ENCODE results near the gene ADAM30. TPM values are rescaled to one million over a fixed set of nuclear protein-coding genes. Genes with fewer than 3 reads are reported as not detected.

Gene ADAM30
- total RNA-seq, 2 donors from 2014 or later = not detected

- Histone ChIP-seq H3K9ac (ENCODE audit: low read depth in 2 of 2, low read length in 2 of 2) (no peak overlapping the region), H3K36me3 (no peaks in the 10 kb centered on the region), H3K27me3 (no peaks in the 10 kb centered on the region), H3K9me3 (no peaks in the 10 kb centered on the region), H3K4me1 (no peaks in the 10 kb centered on the region), H3K27ac (no peak overlapping the region), H3K4me3 (no peak overlapping the region)
- no peak for DNase-seq
- no peak for TF ChIP-seq CTCF (IDR thresholded peaks at IDR 0.05)
- intact Hi-C loops (cut with DNase I) = no loop called here
Measured at GRCh38 chr1:119898981-119899720, 2.8 kb upstream of the ADAM30 start.

GRCh38 chr1:119898530-119898929 lies 2.2 kb upstream of the ADAM30 start:
- TF ChIP-seq CTCF (IDR thresholded peaks at IDR 0.05) = no peak
- Histone ChIP-seq H3K9me3 (no peaks in the 10 kb centered on the region), H3K27ac (no peak overlapping the region), H3K4me1 (no peaks in the 10 kb centered on the region), H3K9ac (ENCODE audit: low read depth in 2 of 2, low read length in 2 of 2) (no peak overlapping the region), H3K36me3 (no peaks in the 10 kb centered on the region), H3K4me3 (no peak overlapping the region), H3K27me3 (no peaks in the 10 kb centered on the region)
- no peak for DNase-seq
- intact Hi-C loops (cut with DNase I) = no loop called here

- TF ChIP-seq CTCF (IDR thresholded peaks at IDR 0.05) = no peak
- H3K9me3 ChIP-seq = no peaks in the 10 kb centered on the region
- H3K9ac ChIP-seq (ENCODE audit: low read depth in 2 of 2, low read length in 2 of 2) = no peak overlapping the region
- H3K4me3 ChIP-seq = no peak overlapping the region
- H3K36me3 ChIP-seq = no peaks in the 10 kb centered on the region
- H3K27me3 ChIP-seq = no peaks in the 10 kb centered on the region
- H3K4me1 ChIP-seq = no peaks in the 10 kb centered on the region
- H3K27ac ChIP-seq = no peak overlapping the region
- intact Hi-C loops (cut with DNase I) = no loop called here
- no peak for DNase-seq
Measured at GRCh38 chr1:119895102-119895501, 1.2 kb downstream of the ADAM30 start.

GRCh38 chr1:119893827-119894700 lies 2.3 kb downstream of the ADAM30 start:
- no peak for TF ChIP-seq CTCF (IDR thresholded peaks at IDR 0.05)
- no peak overlapping the region for H3K4me3 ChIP-seq
- no peaks in the 10 kb centered on the region for H3K4me1 ChIP-seq
- H3K9me3 ChIP-seq = no peaks in the 10 kb centered on the region
- no peaks in the 10 kb centered on the region for H3K36me3 ChIP-seq
- no peak overlapping the region for H3K9ac ChIP-seq (ENCODE audit: low read depth in 2 of 2, low read length in 2 of 2)
- H3K27me3 ChIP-seq = no peaks in the 10 kb centered on the region
- no peak overlapping the region for H3K27ac ChIP-seq
- intact Hi-C loops (cut with DNase I) = no loop called here
- DNase-seq = no peak

- H3K27ac ChIP-seq = no peak overlapping the region
- no peak for TF ChIP-seq CTCF (IDR thresholded peaks at IDR 0.05)
- no peaks in the 10 kb centered on the region for H3K36me3 ChIP-seq
- no peaks in the 10 kb centered on the region for H3K27me3 ChIP-seq
- no peak overlapping the region for H3K9ac ChIP-seq (ENCODE audit: low read depth in 2 of 2, low read length in 2 of 2)
- no peaks in the 10 kb centered on the region for H3K9me3 ChIP-seq
- no peaks in the 10 kb centered on the region for H3K4me1 ChIP-seq
- H3K4me3 ChIP-seq = no peak overlapping the region
- intact Hi-C loops (cut with DNase I) = no loop called here
- no peak for DNase-seq
Measured at GRCh38 chr1:119893238-119893791, 3.0 kb downstream of the ADAM30 start.

Measured in colonic mucosa (tissue), 4 donors.